GM18526 (cell line): ENCODE results near the gene MKRN3.

Experiments
- POLR2A ChIP-seq: IDR thresholded peaks from 3 replicates; pipeline ENCODE4 v1.6.1; 2011; ENCODE audit not compliant: insufficient read length; ENCODE audit errors: extremely low read depth

MKRN3 gene

DNA sequence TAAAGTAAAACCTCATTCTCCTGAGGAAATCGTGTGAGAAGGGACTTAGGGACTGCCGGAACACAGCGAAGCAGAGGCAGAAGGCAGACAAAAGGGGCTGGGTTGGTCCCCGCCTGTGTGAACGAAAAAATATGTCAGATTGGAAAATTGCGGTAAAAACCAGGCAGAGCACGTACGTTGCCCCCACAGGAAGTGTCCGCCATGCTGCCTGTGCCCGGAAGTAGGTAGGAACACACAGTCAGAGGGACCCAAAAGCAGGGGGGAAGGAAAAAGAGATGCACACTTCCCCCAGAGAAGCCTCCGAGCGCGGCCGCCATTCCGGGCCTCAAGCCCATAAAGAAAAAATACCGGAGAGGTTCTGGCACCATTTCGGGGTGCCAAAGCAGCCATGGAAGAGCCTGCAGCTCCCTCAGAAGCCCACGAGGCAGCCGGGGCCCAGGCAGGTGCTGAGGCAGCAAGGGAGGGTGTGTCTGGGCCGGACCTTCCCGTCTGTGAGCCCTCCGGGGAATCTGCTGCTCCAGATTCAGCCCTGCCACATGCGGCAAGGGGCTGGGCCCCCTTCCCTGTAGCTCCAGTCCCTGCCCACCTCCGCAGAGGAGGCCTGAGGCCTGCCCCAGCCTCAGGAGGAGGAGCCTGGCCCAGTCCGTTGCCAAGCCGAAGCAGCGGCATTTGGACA lies at the start of gene MKRN3:
MKRN3 (plus strand) TSS at position 280 of the 676 bp plus-strand sequence; CDS start at position 389, 109 bp downstream.
- TF ChIP-seq POLR2A, result no peak

DNA sequence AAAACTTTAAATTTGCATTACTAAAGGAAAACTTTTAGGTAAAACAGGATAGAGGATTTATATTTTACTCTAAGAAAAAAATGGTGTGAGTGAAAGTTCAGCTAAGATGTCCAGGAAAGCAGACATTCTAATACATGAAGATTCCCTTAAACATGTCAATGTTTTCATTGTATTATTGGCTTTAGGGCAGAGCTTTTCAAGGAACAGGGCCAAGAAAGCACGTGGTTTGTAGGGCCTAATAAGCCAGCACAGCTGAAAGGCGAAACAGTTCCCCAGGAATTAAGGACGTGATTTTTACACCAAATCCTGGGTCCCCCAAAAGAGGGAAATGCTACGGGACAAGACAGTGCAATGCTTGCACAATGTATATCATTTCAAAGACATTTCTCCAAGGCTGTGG lies 48.6 kb upstream of the MKRN3 start:
- no peak for TF ChIP-seq POLR2A

DNA sequence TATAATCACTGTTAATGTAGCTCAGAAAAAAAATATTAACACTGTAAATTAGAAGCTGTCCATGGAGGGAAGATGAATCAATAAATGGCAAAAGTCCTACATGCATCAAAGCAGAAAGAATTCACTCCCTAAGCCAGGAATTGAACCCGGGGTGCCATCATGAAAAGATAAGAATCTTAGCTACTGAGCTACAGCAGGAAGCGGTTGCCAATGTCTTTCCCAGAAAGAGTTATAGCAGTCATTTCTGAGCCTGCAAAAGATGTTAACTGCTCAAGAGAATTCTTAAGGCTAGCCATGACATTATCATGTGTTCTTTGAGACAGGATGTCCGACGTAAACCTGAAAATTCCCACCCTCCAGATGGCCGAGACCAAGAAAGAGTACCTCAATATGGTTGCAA lies 47.4 kb upstream of the MKRN3 start:
- no peak for TF ChIP-seq POLR2A

DNA sequence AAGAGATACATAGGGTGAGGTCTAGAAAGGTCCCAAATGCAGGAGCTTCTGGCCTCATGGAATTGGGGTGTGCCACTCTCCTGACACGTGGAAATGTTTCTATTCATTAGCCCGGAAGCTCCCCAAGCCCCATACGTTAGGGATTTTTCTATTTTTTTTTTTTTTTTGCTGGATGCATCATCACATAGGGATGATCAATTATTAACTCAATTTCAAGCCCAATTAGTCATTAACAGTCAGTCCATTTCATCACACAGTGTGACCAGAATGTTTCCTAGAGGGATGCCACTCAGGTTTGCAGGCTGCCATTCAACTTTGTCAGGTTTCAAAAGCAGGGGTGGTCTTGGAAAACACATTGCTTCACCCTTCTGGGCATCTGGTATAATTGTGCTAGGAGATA lies 40.7 kb upstream of the MKRN3 start:
- TF ChIP-seq POLR2A, result no peak

DNA sequence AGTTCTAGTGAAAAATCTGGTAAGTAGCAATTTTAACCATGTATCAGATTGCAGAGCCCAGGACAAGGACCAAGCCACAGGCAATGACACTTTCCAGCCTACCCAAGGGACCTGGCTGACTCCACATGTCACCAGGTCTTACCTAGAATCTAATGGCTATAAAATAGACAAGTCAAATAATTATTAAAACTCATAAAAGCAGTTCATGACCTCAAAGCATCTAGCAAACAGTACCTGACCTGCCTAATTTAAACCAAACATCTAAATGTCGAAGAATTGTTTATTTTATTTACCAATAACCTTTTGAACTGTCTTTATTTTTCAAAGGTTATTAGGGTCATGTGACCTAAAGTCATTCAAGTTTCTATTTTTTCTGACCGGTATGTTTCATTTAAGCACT lies 35.6 kb upstream of the MKRN3 start:
- TF ChIP-seq POLR2A, result no peak

DNA sequence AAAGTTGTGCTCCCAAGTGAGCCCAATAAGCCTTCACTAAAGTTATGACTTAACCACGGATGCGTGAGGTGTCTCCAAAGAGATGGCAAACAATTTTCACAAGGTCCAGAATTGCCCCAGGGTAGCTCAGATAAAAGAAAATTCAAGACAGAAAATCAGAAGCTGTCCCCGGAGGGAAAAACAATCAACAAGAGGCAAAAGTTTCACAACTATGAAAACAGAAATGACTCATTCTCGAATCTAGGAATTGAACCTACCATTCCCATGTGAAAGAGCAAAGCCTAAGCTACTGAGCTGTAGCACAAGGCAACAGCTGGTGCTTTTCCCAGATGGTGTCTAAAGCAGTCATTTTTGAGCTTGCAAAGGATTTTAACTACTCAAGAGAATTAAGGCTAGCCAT lies 33.5 kb upstream of the MKRN3 start:
- no peak for TF ChIP-seq POLR2A

DNA sequence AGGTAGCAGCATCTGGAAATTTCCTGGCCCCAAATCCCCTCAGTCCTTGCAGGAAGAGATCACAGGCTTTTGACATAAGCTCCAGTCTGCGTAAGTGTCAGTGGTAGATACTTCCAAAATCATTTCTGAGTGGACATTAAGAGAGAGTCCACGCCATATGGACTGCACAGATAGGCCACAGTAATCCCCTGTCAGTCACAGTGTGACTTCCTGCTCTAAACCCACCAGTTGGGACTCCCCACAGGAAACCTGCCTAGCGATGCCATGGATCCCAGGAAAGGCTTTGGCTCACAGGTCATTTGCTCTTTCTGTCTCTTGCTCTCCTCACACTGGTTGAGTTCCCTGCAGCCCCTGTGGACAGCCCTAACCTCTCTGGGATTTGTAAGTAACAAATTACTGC lies 28.8 kb upstream of the MKRN3 start:
- no peak for TF ChIP-seq POLR2A

DNA sequence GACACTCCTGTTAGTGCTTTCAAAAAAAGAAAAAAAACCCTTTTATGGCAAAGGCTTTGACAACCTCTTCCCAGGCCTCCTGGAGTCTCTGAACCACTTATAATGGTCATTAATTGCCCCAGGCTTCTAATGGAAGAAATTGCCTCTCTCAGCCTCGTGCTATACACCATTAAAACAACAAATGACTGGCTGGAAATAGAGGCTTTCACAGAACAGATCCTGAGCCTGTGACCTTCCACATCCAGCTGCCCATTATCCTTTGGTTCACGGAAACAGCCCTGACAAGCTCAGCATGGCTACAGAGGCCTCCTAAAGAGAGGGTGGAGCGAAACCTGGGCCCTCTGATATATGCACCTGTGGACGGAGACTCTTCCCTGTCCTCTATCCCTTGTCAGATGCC lies 26.8 kb upstream of the MKRN3 start:
- TF ChIP-seq POLR2A, result no peak

DNA sequence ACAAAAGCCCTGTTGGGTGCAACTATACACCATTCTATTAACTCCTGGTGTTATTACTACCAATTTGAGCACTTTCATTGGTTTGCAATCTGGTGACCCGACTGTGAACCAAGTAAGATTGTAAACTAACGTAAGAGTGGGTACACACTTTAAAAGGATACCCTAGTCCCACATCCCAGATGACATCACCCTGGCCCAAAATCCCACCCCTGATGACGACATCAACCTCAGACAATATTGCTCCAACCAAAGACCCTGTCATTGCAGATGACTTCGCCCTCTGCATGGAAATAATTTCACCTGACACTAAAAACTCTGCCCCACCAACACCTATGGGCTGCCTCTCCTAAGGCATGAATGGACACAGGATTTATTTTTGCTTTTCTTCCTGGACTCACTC lies 25.6 kb upstream of the MKRN3 start:
- TF ChIP-seq POLR2A, result no peak

DNA sequence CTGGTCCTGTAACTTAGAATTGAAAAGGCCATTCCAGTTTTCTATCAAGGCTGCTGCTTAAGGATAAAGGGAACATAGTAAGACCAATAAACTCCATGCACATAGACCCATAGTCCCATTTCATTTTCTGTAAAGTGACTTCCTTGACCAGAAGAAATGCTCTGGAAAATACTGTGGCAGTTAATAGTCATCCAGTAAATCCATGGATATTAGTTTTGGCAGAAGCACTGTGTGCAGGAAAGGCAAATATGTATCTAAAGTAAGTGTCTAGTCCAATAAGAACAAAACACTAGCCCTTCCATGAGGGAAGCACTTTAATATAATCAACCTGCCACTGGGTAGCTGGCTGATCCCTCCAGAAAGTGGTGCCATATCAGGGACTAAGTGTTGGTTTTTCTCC lies 19.3 kb upstream of the MKRN3 start:
- TF ChIP-seq POLR2A, result no peak

DNA sequence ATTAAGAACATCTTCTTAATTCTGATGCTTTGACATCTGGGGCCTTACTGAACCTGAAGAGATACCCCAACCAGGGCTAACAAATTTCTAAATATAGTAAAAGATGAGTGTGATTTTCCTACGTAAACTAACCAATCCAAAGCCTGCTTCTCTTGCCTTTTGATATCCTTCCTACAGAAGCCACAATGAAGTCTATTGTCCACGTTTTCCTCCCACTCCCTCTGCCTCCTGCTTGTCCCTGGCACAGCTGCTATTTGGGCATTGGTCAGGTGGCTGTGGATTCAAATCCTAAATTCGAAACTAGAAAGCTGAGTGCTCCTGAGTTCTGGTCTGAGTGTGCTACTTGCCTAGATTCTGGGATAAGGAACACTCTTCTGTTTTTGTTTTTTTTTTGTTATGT lies 17.4 kb upstream of the MKRN3 start:
- TF ChIP-seq POLR2A, result no peak

DNA sequence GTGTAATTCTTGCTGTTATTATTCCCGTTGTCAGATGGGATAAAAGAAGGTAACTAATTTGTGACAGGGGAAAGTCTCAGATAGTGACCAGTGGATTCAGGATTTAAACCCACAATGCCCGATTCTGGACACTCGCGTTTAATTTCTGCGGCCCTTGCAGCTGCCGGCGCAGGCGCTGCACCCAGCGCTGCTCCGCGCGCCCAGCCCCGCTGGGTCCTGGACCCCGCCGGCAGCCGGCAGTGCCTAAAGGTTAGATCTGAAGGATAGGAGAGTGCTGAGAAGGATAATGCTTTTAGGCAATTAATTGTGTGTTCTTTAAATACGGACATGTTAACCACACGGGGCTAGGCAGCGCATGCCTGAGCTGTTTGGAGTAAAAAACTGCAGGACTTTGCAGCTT lies 3.6 kb upstream of the MKRN3 start:
- no peak for TF ChIP-seq POLR2A

DNA sequence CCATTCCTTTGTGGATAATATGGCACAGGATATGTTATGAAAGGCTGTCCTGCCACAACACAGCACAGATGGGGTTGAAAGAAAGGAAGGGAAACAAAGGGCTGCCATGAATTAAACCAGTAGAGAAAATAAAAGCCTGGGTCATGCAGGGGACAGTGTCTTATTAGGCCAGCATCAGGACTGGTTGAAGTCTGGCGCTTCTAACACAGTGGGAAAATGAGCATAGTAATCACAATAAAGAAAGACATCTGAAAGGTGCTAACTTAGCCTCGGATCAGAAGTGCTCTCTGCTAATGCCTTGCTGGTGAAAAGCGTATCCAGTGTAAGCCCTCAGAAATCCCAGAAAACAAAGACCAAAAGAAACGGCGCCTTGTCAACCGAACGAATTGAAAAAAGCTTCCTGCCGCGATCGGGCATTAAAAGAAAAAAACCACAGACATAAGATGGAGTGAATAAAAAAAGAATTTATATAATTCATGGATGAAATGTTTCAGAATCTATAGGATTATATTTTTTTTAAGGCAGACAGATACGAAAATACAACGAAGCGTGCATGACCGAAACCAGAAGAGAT lies 566 bp upstream of the MKRN3 start:
- no peak for TF ChIP-seq POLR2A

DNA sequence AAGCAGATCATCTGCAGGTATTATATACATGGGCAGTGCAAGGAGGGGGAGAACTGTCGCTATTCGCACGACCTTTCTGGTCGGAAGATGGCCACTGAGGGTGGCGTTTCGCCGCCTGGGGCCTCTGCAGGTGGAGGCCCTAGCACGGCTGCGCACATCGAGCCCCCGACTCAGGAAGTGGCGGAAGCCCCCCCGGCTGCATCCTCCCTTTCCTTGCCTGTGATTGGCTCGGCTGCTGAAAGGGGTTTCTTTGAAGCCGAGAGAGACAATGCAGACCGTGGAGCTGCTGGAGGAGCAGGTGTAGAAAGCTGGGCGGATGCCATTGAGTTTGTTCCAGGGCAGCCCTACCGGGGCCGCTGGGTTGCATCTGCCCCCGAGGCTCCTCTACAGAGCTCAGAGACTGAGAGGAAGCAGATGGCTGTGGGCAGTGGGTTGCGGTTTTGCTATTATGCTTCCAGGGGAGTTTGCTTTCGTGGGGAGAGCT lies 639 bp downstream of the MKRN3 start:
- no peak for TF ChIP-seq POLR2A

DNA sequence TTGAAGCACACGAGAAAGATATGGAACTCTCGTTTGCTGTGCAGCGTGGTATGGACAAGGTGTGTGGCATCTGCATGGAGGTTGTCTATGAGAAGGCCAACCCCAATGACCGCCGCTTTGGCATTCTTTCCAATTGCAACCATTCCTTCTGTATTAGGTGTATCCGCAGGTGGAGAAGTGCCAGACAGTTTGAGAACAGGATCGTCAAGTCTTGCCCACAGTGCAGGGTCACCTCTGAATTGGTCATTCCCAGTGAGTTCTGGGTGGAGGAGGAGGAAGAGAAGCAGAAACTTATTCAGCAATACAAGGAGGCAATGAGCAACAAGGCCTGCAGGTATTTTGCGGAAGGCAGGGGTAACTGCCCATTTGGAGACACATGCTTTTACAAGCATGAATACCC lies 1.2 kb downstream of the MKRN3 start:
- no peak for TF ChIP-seq POLR2A

DNA sequence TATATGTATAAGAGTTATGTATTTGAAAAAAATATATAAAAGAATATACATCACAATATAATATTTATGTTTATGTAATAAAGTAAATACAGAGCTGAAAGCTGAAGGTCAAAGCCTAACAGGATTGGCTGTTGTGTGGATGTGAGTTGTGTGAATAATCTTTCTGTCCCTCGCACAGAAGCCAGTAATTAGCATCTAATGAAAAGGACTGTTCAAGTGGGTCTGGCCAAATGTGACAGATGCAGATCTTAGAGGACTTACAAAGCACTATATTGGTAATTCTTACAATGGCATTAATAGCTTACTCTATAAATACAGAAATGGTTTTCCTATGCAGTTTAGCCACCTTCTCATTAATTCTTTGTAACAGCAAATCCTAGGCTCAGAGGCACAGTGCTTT lies 2.4 kb downstream of the MKRN3 start:
- TF ChIP-seq POLR2A, result no peak
